ENCODE results near the gene ZBTB16. TPM values are rescaled to one million over a fixed set of nuclear protein-coding genes. Genes with fewer than 3 reads are reported as not detected.

The ZBTB16 gene
- total RNA-seq, 2 experiments from 2014 or later, result 7.4 to 7.6 TPM

DNA sequence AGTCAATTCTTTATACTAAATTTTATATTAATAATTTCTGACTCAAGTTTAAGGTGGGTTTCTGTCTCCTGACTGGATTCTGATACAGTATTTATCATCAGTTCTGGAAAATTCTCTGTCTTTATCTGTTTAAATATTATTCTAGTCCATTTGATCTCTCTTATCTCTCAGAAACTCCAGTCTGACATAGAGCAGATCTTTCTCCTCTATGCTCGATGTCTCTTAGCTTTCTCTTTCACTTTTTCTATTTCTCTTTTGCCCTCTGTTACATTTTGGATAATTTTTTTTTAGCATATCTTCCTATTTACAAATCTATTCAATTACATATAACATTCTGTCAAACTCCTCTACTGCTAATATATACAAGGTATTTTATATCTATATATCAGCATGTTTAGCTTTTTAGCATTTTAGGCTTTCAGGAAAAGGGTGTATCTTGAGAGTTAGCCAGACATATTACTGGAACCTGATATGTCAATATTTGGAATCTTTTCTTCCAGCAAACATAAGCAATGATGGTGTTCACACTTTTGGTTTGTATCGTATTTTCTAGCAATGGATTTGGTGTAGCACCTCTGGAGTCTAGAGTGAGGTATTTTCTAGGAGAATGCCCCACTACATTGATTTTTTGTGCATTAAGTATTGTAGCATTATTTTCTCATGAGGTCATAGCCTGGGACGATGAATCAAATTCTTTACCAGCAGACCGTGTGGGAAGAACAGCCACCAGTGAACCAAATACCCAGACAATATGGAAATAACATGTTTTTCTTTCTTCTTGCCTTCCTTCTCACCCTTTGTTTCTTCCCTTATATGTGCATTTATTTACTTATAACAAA is 232.6 kb downstream of the ZBTB16 start:
- Mint-ChIP-seq H3K4me1 (peaks cover 7% of the 10 kb centered on the region), H3K9me3 (no peaks in the 10 kb centered on the region), H3K27ac (no peak overlapping the region), H3K36me3 (ENCODE audit: low read depth) (no peaks in the 10 kb centered on the region), H3K4me3 (no peak overlapping the region), H3K27me3 (peaks cover 11% of the 10 kb centered on the region)
- ChIA-PET POLR2A (no interaction called here), CTCF (no interaction called here)
- no peak for DNase-seq

DNA sequence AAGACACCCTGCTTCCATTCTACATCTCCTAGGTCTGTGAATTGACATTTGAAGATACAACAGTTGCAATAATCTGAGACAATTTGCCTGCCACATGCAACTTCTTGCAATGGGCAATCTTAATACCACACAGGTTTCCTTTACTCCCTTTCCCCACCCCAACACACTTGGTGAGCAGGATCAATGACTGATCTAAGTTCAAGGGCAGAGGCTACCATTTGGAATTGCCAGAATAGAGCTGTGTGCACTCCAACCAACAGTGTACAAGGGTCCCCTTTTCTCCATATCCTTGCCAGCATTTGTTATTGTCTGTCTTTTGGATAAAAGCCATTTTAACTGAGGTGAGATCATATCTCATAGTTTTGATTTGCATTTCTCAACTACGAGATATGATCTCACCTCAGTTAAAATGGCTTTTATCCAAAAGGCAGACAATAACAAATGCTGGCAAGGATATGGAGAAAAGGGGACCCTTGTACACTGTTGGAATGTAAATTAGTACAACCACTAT is 233.7 kb downstream of the ZBTB16 start:
- peaks cover 11% of the 10 kb centered on the region for H3K27me3 Mint-ChIP-seq
- H3K27ac Mint-ChIP-seq, result no peak overlapping the region
- no peaks in the 10 kb centered on the region for H3K36me3 Mint-ChIP-seq (ENCODE audit: low read depth)
- no peaks in the 10 kb centered on the region for H3K9me3 Mint-ChIP-seq
- no peak for DNase-seq
- POLR2A ChIA-PET, result no interaction called here
- peaks cover 7% of the 10 kb centered on the region for H3K4me1 Mint-ChIP-seq
- no peak overlapping the region for H3K4me3 Mint-ChIP-seq
- CTCF ChIA-PET, result no interaction called here

DNA sequence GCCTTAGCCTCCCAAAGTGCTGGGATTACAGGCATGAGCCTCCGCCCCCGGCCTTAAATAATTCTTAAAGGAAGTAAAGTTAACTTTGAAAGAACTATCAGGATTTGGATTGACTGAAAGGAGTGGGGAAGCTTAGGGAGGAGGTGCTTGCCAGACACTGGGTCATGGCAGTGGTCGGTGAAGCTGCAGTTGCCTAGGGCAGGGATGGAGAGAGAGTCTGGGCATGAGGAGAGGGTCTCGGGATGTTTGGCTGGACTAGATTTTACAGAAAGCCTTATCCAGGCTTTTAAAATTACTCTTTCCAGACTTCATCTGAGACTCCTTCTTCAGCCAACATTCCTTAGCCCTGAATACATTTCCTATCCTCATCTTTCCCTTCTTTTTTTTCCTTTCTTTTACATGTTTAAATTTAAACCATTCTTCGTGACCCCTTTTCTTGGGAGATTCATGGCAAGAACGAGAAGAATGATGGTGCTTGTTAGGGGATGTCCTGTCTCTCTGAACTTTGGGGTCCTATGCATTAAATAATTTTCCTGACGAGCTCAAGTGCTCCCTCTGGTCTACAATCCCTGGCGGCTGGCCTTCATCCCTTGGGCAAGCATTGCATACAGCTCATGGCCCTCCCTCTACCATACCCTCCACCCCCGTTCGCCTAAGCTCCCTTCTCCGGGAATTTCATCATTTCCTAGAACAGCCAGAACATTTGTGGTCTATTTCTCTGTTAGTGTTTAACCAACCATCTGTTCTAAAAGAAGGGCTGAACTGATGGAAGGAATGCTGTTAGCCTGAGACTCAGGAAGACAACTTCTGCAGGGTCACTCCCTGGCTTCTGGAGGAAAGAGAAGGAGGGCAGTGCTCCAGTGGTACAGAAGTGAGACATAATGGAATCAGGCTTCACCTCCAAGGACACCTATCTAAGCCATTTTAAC is 236.4 kb downstream of the ZBTB16 start, which contains the start of gene NNMT:
Gene NNMT, plus strand, starts transcription at position 724 of the 929 bp plus-strand sequence. Its CDS starts 158 bp downstream, at position 882.
- POLR2A ChIA-PET, result no interaction called here
- CTCF ChIA-PET, result interaction anchor here (0.7 kb wide), 3 partner anchors 22 to 270 kb away, joined by 3 to 8 read pairs (median 3); no protein-coding TSS in a partner anchor

DNA sequence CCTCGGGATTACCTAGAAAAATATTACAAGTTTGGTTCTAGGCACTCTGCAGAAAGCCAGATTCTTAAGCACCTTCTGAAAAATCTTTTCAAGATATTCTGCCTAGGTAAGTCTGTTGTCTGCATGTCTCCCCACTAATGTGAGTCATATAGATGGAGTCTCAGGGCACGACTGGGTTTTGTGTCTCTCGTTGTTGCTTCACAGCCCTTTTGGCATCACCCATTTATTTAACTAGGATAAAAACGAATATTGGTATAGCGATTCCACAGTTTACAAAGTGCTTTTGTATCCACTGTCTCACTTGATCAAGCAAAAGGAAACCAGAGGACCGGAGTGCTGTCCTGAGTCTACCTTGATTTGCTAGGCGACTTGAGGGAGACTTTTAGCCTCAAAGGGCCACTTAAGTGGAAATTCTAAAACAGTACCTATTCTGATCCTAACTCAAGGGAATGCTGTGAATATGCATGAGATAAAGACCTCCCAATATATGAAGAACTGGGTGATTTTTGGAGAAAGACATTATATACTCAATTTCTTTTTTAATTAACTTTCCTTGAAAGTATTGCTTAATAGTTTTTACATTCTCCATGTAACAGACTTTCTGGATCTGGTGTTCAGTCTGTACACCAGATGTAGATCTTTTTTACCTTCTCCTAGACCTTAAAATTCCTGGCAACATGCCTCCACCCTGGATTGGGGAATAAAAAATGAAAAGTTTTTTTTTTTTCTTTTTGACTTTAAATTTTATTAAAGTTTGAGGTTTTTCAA is 237.3 kb downstream of the ZBTB16 start:
- no peak for DNase-seq
- peaks cover 1% of the 10 kb centered on the region for H3K4me1 Mint-ChIP-seq
- no peaks in the 10 kb centered on the region for H3K36me3 Mint-ChIP-seq (ENCODE audit: low read depth)
- ChIA-PET CTCF (no interaction called here), POLR2A (no interaction called here)
- H3K27ac Mint-ChIP-seq, result no peak overlapping the region
- no peaks in the 10 kb centered on the region for H3K9me3 Mint-ChIP-seq
- no peak overlapping the region for H3K4me3 Mint-ChIP-seq
- H3K27me3 Mint-ChIP-seq, result peaks cover 12% of the 10 kb centered on the region

More for the DNA sequence above, 236.4 kb downstream of the ZBTB16 start, which contains the start of gene NNMT:
- DNase-seq, result no peak
- Mint-ChIP-seq H3K4me3 (no peak within 1 kb of the TSS), H3K27me3 (peaks cover 13% of the 10 kb centered on the region), H3K9me3 (no peaks in the 10 kb centered on the region), H3K36me3 (ENCODE audit: low read depth) (no peaks in the 10 kb centered on the region), H3K27ac (no peak within 1 kb of the TSS), H3K4me1 (peaks cover 7% of the 10 kb centered on the region)

DNA sequence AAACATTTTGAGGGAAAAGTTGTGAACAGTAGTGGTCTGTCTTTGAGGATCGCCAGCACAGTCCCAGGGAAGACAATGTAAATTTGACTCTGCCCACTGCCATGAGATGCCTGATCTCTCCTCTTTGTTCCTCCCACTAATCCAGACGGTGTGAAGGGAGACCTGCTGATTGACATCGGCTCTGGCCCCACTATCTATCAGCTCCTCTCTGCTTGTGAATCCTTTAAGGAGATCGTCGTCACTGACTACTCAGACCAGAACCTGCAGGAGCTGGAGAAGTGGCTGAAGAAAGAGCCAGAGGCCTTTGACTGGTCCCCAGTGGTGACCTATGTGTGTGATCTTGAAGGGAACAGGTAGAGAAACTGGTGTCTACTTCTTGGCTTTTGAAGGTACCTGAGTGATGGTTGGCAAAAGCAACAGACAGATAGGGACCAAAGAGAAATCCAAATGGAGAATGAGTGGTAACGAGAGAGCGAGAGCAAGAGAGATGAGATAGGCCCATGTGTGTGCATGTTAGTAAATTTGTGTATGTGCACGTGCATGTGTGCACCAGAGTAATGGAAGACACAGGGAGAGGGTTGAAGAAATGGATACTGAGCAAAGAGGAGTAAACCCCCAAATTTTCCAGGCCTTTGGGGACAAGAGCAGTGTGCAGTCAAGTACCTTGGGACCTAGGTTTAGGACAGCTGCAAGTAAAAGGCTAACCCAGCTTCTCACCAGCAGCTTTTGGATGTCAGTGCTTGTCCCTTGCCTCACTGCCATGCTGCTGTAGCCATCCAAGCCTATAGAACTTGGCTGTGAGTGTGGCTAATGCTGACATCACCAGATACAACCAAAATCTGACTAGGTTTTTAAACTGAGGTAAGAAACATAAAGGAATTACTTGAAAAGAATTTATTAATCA is 238.5 kb downstream of the ZBTB16 start:
- POLR2A ChIA-PET, result no interaction called here
- no peak overlapping the region for H3K27ac Mint-ChIP-seq
- H3K9me3 Mint-ChIP-seq, result no peaks in the 10 kb centered on the region
- H3K4me3 Mint-ChIP-seq, result no peak overlapping the region
- no peaks in the 10 kb centered on the region for H3K4me1 Mint-ChIP-seq
- peaks cover 11% of the 10 kb centered on the region for H3K27me3 Mint-ChIP-seq
- no peaks in the 10 kb centered on the region for H3K36me3 Mint-ChIP-seq (ENCODE audit: low read depth)
- no peak for DNase-seq
- CTCF ChIA-PET, result no interaction called here

DNA sequence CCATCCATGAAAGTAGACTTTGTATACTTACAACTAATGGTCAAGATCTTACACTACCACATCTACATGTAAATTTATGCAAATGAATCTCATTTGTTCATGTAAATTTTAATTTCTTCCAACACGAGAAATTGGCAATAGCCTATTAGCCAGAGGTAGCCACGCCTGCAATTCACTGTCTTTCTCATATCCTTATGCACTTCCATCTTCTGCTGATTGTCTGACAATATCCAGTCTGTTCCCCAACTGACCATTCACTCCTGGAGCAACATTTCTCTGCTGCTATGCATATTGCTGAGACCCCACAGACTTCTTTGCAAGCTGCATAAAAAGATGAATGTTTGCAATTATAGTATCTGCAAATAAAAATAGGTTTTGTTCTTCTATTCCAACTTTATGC is 239.2 kb downstream of the ZBTB16 start:
- Mint-ChIP-seq H3K36me3 (ENCODE audit: low read depth) (no peaks in the 10 kb centered on the region), H3K27me3 (peaks cover 11% of the 10 kb centered on the region), H3K4me3 (no peak overlapping the region), H3K27ac (no peak overlapping the region), H3K9me3 (no peaks in the 10 kb centered on the region), H3K4me1 (no peaks in the 10 kb centered on the region)
- ChIA-PET CTCF (interaction anchor here (0.9 kb wide), 1 partner anchor 27 kb away, joined by 5 read pairs; no protein-coding TSS in a partner anchor), POLR2A (no interaction called here)
- no peak for DNase-seq

Other genes with a start within 250 kb of the ZBTB16 start
- 10 to 100 TPM; 36.7 to 36.9 TPM for gene USP28, start 184.1 kb upstream of the ZBTB16 start, total RNA-seq
- not detected for gene HTR3B, start 154.9 kb upstream of the ZBTB16 start, total RNA-seq
- not detected for gene HTR3A, start 84.6 kb upstream of the ZBTB16 start, total RNA-seq
- not detected for gene NNMT, start 236.7 kb downstream of the ZBTB16 start, total RNA-seq